ENCODE measurements around the gene SYTL2. TPM values are rescaled to one million over a fixed set of nuclear protein-coding genes. Genes with fewer than 3 reads are reported as not detected.
"Not testable (repeated sequence)": the region's sequence is repeated elsewhere in the genome, so short reads cannot be mapped to it uniquely, and the experiment has no call there.

Gene SYTL2
- total RNA-seq, 1 donor from 2014 or later: 38.7 TPM

- DNase-seq (ENCODE audit: low spot score); H3K9me3 Mint-ChIP-seq; H3K4me3 Mint-ChIP-seq; intact Hi-C loops (cut with micrococcal nuclease); H3K27me3 Mint-ChIP-seq (ENCODE audit: insufficient read depth); H3K27ac Mint-ChIP-seq: not testable (repeated sequence)
- H3K4me1 Mint-ChIP-seq (ENCODE audit: low read depth): peaks cover 54% of the 10 kb centered on the region
- H3K36me3 Mint-ChIP-seq (ENCODE audit: low read depth): peaks cover 33% of the 10 kb centered on the region
These were observed 156.6 kb downstream of the SYTL2 start for GRCh38 chr11:85654343-85654742.

GRCh38 chr11:85652786-85653447 is 158.0 kb downstream of the SYTL2 start:
- Mint-ChIP-seq H3K9me3 (no peaks in the 10 kb centered on the region), H3K36me3 (ENCODE audit: low read depth) (peaks cover 24% of the 10 kb centered on the region), H3K27ac (no peak overlapping the region), H3K27me3 (ENCODE audit: insufficient read depth) (no peaks in the 10 kb centered on the region), H3K4me3 (no peak overlapping the region), H3K4me1 (ENCODE audit: low read depth) (peaks cover 52% of the 10 kb centered on the region)
- intact Hi-C loops (cut with micrococcal nuclease): no loop called here
- no peak for DNase-seq (ENCODE audit: low spot score)

- no peak overlapping the region for H3K4me3 Mint-ChIP-seq
- H3K4me1 Mint-ChIP-seq (ENCODE audit: low read depth): peaks cover 39% of the 10 kb centered on the region
- peak overlapping the region; percentile 2 for H3K27ac Mint-ChIP-seq
- no peak for DNase-seq (ENCODE audit: low spot score)
- peaks cover 16% of the 10 kb centered on the region for H3K36me3 Mint-ChIP-seq (ENCODE audit: low read depth)
- no peaks in the 10 kb centered on the region for H3K9me3 Mint-ChIP-seq
- no peaks in the 10 kb centered on the region for H3K27me3 Mint-ChIP-seq (ENCODE audit: insufficient read depth)
- intact Hi-C loops (cut with micrococcal nuclease): no loop called here
These were observed 159.8 kb downstream of the SYTL2 start for GRCh38 chr11:85651118-85651517.

- Mint-ChIP-seq H3K4me1 (ENCODE audit: low read depth) (peaks cover 25% of the 10 kb centered on the region), H3K27me3 (ENCODE audit: insufficient read depth) (peaks cover 26% of the 10 kb centered on the region), H3K36me3 (ENCODE audit: low read depth) (peaks cover 7% of the 10 kb centered on the region), H3K27ac (peak within 1 kb of the TSS; percentile 91), H3K4me3 (peak within 1 kb of the TSS; percentile 93), H3K9me3 (no peaks in the 10 kb centered on the region)
- intact Hi-C loops (cut with micrococcal nuclease): loop anchor here (1.0 to 10.0 kb wide), 6 partner anchors 9 to 1607 kb away; partner anchors contain the start of gene TMEM126B
- DNase-seq (ENCODE audit: low spot score): peak; percentile 88
These were observed 163.2 kb downstream of the SYTL2 start, which contains the start of gene TMEM126A for GRCh38 chr11:85647604-85648299. Gene TMEM126A, plus strand, starts transcription at chr11:85647967. Its CDS starts 2,289 bp downstream, at chr11:85650256.

GRCh38 chr11:85647078-85647477 is 163.9 kb downstream of the SYTL2 start:
- peaks cover 4% of the 10 kb centered on the region for H3K36me3 Mint-ChIP-seq (ENCODE audit: low read depth)
- intact Hi-C loops (cut with micrococcal nuclease): loop anchor here (1.0 to 10.0 kb wide), 5 partner anchors 17 to 1608 kb away; partner anchors contain the start of gene TMEM126B
- H3K4me3 Mint-ChIP-seq: peak overlapping the region; percentile 93

More at GRCh38 chr11:85647078-85647477, 163.9 kb downstream of the SYTL2 start:
- H3K9me3 Mint-ChIP-seq: no peaks in the 10 kb centered on the region
- H3K27ac Mint-ChIP-seq: peak overlapping the region; percentile 91
- H3K4me1 Mint-ChIP-seq (ENCODE audit: low read depth): peaks cover 25% of the 10 kb centered on the region
- no peak for DNase-seq (ENCODE audit: low spot score)
- peaks cover 26% of the 10 kb centered on the region for H3K27me3 Mint-ChIP-seq (ENCODE audit: insufficient read depth)

Other genes starting within 250 kb of the SYTL2 start
- 1.2 and 2.1 TPM in 2 replicates for gene DLG2, start 183.8 kb downstream of the SYTL2 start, total RNA-seq
- gene TMEM126B, start 182.5 kb downstream of the SYTL2 start, total RNA-seq: 52.5 and 57.2 TPM in 2 replicates
- gene TMEM126A, start 163.2 kb downstream of the SYTL2 start, total RNA-seq: 46.0 and 47.7 TPM in 2 replicates
- gene CREBZF, start 146.0 kb downstream of the SYTL2 start, total RNA-seq: 52.0 and 55.9 TPM in 2 replicates
- 0.39 and 0.62 TPM in 2 replicates for gene CCDC89, start 124.9 kb downstream of the SYTL2 start, total RNA-seq
- not detected in 2 replicates for gene CCDC83, start 44.2 kb upstream of the SYTL2 start, total RNA-seq